HCT116 (cell line): ENCODE results near the gene ZNF74. TPM values are rescaled to one million over a fixed set of nuclear protein-coding genes. Genes with fewer than 3 reads are reported as not detected.

Source experiments
- ATAC-seq: fragments of 200-7000 bp; cut with Tn5 transposase; 2 replicates; pipeline ENCODE4 v1.9.1; 2020; ENCODE audit warnings: mild to moderate bottlenecking, moderate library complexity
- BruUV-seq: library from RNA; stranded (reverse); fragments of 400-500 nt; replicated peaks from 2 replicates; lab custom pipeline; 2021; lab: Mats Ljungman, UMichigan
- CTCF ChIA-PET: fragments of 300-600 bp; sonication (Branson Sonifier 250); formaldehyde crosslinking; loops from one replicate; lab custom pipeline; 2021; ENCODE audit warnings: antibody characterized with exemption; lab: Charles Lee
- POLR2A ChIA-PET: fragments of 300-600, 350-600 bp; sonication (Branson Sonifier 250); formaldehyde crosslinking; loops from one replicate; lab custom pipeline; 2021; ENCODE audit warnings: antibody characterized with exemption; lab: Charles Lee
- RAD21 ChIA-PET, 2 experiments: fragments of 300-600 bp; sonication (Branson Sonifier 250); formaldehyde crosslinking; loops; one replicate each; lab custom pipeline; 2023; ENCODE audit warnings: low total read pairs in 2 of 2; ENCODE audit not compliant: uncharacterized antibody in 2 of 2, unreplicated experiment in 2 of 2, low non-redundant PET in 1 of 2; lab: Charles Lee
- DNase-seq: peaks from one replicate; pipeline ENCODE4 v3.0.0-alpha.2; 2010; ENCODE audit warnings: low read depth, low spot score
- H2AFZ ChIP-seq: fragments of 200-600 bp; shearing (Covaris generic), sonication (generic); 2 replicates; pipeline ENCODE4 v1.6.1; 2017; ENCODE audit warnings: low read depth, mixed run types, mixed read lengths, antibody characterized with exemption, low read length; ENCODE audit not compliant: poor library complexity, severe bottlenecking
- H3K27ac ChIP-seq: 2 replicates; pipeline ENCODE4 v1.5.1; 2012; ENCODE audit warnings: low read depth, low read length
- H3K27me3 ChIP-seq: fragments of 200-600 bp; sonication (generic); 2 replicates; pipeline ENCODE4 v1.6.1; 2016; ENCODE audit warnings: mixed run types, low read length, mixed read lengths; ENCODE audit not compliant: insufficient read depth
- H3K36me3 ChIP-seq, 2 experiments: fragments of 200-500 bp in 1 of 2; fragments of 200-600 bp in 1 of 2; sonication (Bioruptor generic) in 1 of 2; sonication (generic) in 1 of 2; 2 replicates each; pipeline versions ENCODE4 v1.5.1 to v1.6.1; 2014 to 2016; ENCODE audit warnings: low read length in 2 of 2, inconsistent platforms in 1 of 2, mixed read lengths in 1 of 2, mixed run types in 1 of 2; ENCODE audit not compliant: insufficient read depth in 2 of 2, control insufficient read depth in 1 of 2
- H3K4me1 ChIP-seq, 2 experiments: fragments of 200-600 bp in 1 of 2; sonication (generic) in 1 of 2; 2 replicates each; pipeline versions ENCODE4 v1.5.1 to v1.6.1; 2012 to 2017; ENCODE audit warnings: low read length in 2 of 2, inconsistent platforms in 1 of 2, mild to moderate bottlenecking in 1 of 2, mixed read lengths in 1 of 2, mixed run types in 1 of 2, moderate library complexity in 1 of 2; ENCODE audit not compliant: insufficient read depth in 2 of 2, control insufficient read depth in 1 of 2
- H3K4me2 ChIP-seq: fragments of 200-600 bp; sonication (generic); 2 replicates; pipeline ENCODE4 v1.6.1; 2017; ENCODE audit warnings: mixed run types, low read length, mixed read lengths
- H3K4me3 ChIP-seq, 2 experiments: fragments of 200-600 bp in 1 of 2; sonication (generic) in 1 of 2; replicated peaks in 1 of 2; 2 replicates each; pipeline ENCODE4 v1.5.1; 2011 to 2016; ENCODE audit warnings: low read length in 2 of 2, control low read depth in 1 of 2, low read depth in 1 of 2, mild to moderate bottlenecking in 1 of 2, mixed read lengths in 1 of 2, mixed run types in 1 of 2
- H3K79me2 ChIP-seq: fragments of 200-600 bp; sonication (generic); 2 replicates; pipeline ENCODE4 v1.6.1; 2017; ENCODE audit warnings: mild to moderate bottlenecking, mixed run types, low read length, moderate library complexity, mixed read lengths; ENCODE audit not compliant: insufficient read depth
- H3K9ac ChIP-seq: fragments of 200-600 bp; sonication (generic); 2 replicates; pipeline ENCODE4 v1.6.1; 2016; ENCODE audit warnings: low read length, mixed read lengths
- H3K9me2 ChIP-seq: fragments of 200-600 bp; sonication (generic), shearing (Covaris generic); 2 replicates; pipeline ENCODE4 v1.6.1; 2017; ENCODE audit warnings: mixed run types, mild to moderate bottlenecking, moderate library complexity; ENCODE audit not compliant: insufficient read depth
- H3K9me3 ChIP-seq, 2 experiments: fragments of 200-500 bp in 1 of 2; fragments of 200-600 bp in 1 of 2; sonication (Bioruptor generic) in 1 of 2; sonication (generic) in 1 of 2; 2 replicates each; pipeline ENCODE4 v1.6.1; 2014 to 2017; ENCODE audit warnings: low read length in 2 of 2, mixed read lengths in 2 of 2, inconsistent platforms in 1 of 2, low read depth in 1 of 2, mild to moderate bottlenecking in 1 of 2, mixed run types in 1 of 2, moderate library complexity in 1 of 2; ENCODE audit not compliant: control insufficient read depth in 1 of 2, insufficient read depth in 1 of 2
- H4K20me1 ChIP-seq: fragments of 200-600 bp; sonication (generic), shearing (Covaris generic); 2 replicates; pipeline ENCODE4 v1.6.1; 2017; ENCODE audit warnings: mixed run types, mild to moderate bottlenecking, moderate library complexity; ENCODE audit not compliant: insufficient read depth
- CTCF ChIP-seq, 3 experiments: fragments of 200-600 bp in 1 of 3; sonication (generic) in 1 of 3; IDR thresholded peaks in 2 of 3; conservative IDR thresholded peaks in 1 of 3; 2 replicates each; pipeline ENCODE4 v1.5.1; 2012 to 2017; ENCODE audit warnings: low read depth in 2 of 3, low read length in 2 of 3, antibody characterized with exemption in 1 of 3, borderline replicate concordance in 1 of 3, control low read depth in 1 of 3, mild to moderate bottlenecking in 1 of 3, mixed read lengths in 1 of 3, mixed run types in 1 of 3, moderate library complexity in 1 of 3; ENCODE audit not compliant: insufficient read depth in 1 of 3
- EGR1 ChIP-seq: IDR thresholded peaks from 2 replicates; pipeline ENCODE4 v1.6.1; 2012; ENCODE audit warnings: low read depth
- FOSL1 ChIP-seq: IDR thresholded peaks from 2 replicates; pipeline ENCODE4 v1.6.1; 2012; ENCODE audit warnings: low read depth
- JUND ChIP-seq: IDR thresholded peaks from 2 replicates; pipeline ENCODE4 v1.6.1; 2012
- MAX ChIP-seq: IDR thresholded peaks from 2 replicates; pipeline ENCODE4 v1.6.1; 2012
- POLR2A ChIP-seq: IDR thresholded peaks from 2 replicates; pipeline ENCODE4 v1.7.0; 2011; ENCODE audit warnings: borderline replicate concordance; ENCODE audit not compliant: insufficient read depth, insufficient read length; ENCODE audit errors: extremely low read depth
- SIN3A ChIP-seq: IDR thresholded peaks from 2 replicates; pipeline ENCODE4 v1.6.1; 2012; ENCODE audit warnings: low read depth
- SRF ChIP-seq: IDR thresholded peaks from 2 replicates; pipeline ENCODE4 v1.6.1; 2012; ENCODE audit warnings: low read depth
- YY1 ChIP-seq: IDR thresholded peaks from 2 replicates; pipeline ENCODE4 v1.6.1; 2011; ENCODE audit warnings: low read length, low read depth, moderate library complexity, mild to moderate bottlenecking; ENCODE audit not compliant: insufficient replicate concordance; ENCODE audit errors: extremely low read depth
- intact Hi-C: fragments of 100-400 bp; cut with micrococcal nuclease; formaldehyde crosslinking; loops from 2 replicates; pipeline ENCODE4 v1.10.0; 2022
- total RNA-seq: library from RNA; stranded (reverse); gene quantifications from one replicate; pipeline ENCODE4 v1.2.1, GENCODE V29; 2021; ENCODE audit not compliant: unreplicated experiment
- TF ChIP-seq, protein P1 (sequence below): IDR thresholded peaks from 2 replicates; pipeline ENCODE4 v1.6.1; 2012; ENCODE audit warnings: low read depth

ZNF74 gene
- total RNA-seq, 1 experiment from 2014 or later, result 15.4 TPM

GRCh38 chr22:20434264-20434751 is 40.4 kb downstream of the ZNF74 start:
- Histone ChIP-seq H2AFZ (no peak overlapping the region), H3K9ac (no peak overlapping the region), H3K27me3 (no peaks in the 10 kb centered on the region), H3K9me3 (no peaks in the 10 kb centered on the region), H3K4me1 (peaks cover 12 to 26% of the 10 kb centered on the region in 2 experiments), H3K4me3 (no peak overlapping the region), H3K4me2 (no peak overlapping the region), H4K20me1 (no peaks in the 10 kb centered on the region), H3K36me3 (no peaks in the 10 kb centered on the region), H3K79me2 (no peaks in the 10 kb centered on the region), H3K27ac (no peak overlapping the region), H3K9me2 (no peaks in the 10 kb centered on the region)
- BruUV-seq, result no TSS peak
- CTCF ChIA-PET, result interaction anchor here (0.6 to 1.2 kb wide), 2 partner anchors 16 to 22 kb away, joined by 3 to 4 read pairs; no protein-coding TSS in a partner anchor
- RAD21 ChIA-PET, result interaction anchor here in 1 of 2 experiments (0.6 kb wide), 1 partner anchor 16 kb away, joined by 3 read pairs; no protein-coding TSS in a partner anchor
- ATAC-seq, result no peak
- intact Hi-C loops, result no loop called here
- DNase-seq, result no peak
- POLR2A ChIA-PET, result no interaction called here
- TF ChIP-seq SIN3A (no peak), MAX (no peak), FOSL1 (no peak), JUND (no peak), POLR2A (no peak)

- H3K27ac ChIP-seq, result no peak overlapping the region
- H3K9ac ChIP-seq, result no peak overlapping the region
- H3K9me2 ChIP-seq, result no peaks in the 10 kb centered on the region
- H3K4me2 ChIP-seq, result no peak overlapping the region
- RAD21 ChIA-PET, result interaction anchor here in 1 of 2 experiments (0.6 kb wide), 1 partner anchor 16 kb away, joined by 3 read pairs; no protein-coding TSS in a partner anchor
- CTCF ChIA-PET, result interaction anchor here (0.6 kb wide), 1 partner anchor 16 kb away, joined by 4 read pairs; no protein-coding TSS in a partner anchor
- no peaks in the 10 kb centered on the region for H3K27me3 ChIP-seq
- no peaks in the 10 kb centered on the region for H3K79me2 ChIP-seq
- no peak for ATAC-seq
- no peaks in the 10 kb centered on the region for H3K36me3 ChIP-seq
- no peaks in the 10 kb centered on the region for H4K20me1 ChIP-seq
- no peak for DNase-seq
- BruUV-seq, result no TSS peak
- no peak overlapping the region for H3K4me3 ChIP-seq
- H2AFZ ChIP-seq, result no peak overlapping the region
- no peaks in the 10 kb centered on the region for H3K9me3 ChIP-seq
- peaks cover 9 to 22% of the 10 kb centered on the region in 2 experiments for H3K4me1 ChIP-seq
- no peak for TF ChIP-seq CTCF (IDR thresholded peaks at IDR 0.05 in 2 of 3, conservative IDR thresholded peaks at IDR 0.05 in 1 of 3; ENCODE audit: borderline replicate concordance in 1 of 3, insufficient read depth in 1 of 3, low read depth in 2 of 3, low read length in 2 of 3)
- no peak for TF ChIP-seq EGR1
- no peak for TF ChIP-seq YY1
- no peak for TF ChIP-seq SRF
- TF ChIP-seq, protein P1, sequence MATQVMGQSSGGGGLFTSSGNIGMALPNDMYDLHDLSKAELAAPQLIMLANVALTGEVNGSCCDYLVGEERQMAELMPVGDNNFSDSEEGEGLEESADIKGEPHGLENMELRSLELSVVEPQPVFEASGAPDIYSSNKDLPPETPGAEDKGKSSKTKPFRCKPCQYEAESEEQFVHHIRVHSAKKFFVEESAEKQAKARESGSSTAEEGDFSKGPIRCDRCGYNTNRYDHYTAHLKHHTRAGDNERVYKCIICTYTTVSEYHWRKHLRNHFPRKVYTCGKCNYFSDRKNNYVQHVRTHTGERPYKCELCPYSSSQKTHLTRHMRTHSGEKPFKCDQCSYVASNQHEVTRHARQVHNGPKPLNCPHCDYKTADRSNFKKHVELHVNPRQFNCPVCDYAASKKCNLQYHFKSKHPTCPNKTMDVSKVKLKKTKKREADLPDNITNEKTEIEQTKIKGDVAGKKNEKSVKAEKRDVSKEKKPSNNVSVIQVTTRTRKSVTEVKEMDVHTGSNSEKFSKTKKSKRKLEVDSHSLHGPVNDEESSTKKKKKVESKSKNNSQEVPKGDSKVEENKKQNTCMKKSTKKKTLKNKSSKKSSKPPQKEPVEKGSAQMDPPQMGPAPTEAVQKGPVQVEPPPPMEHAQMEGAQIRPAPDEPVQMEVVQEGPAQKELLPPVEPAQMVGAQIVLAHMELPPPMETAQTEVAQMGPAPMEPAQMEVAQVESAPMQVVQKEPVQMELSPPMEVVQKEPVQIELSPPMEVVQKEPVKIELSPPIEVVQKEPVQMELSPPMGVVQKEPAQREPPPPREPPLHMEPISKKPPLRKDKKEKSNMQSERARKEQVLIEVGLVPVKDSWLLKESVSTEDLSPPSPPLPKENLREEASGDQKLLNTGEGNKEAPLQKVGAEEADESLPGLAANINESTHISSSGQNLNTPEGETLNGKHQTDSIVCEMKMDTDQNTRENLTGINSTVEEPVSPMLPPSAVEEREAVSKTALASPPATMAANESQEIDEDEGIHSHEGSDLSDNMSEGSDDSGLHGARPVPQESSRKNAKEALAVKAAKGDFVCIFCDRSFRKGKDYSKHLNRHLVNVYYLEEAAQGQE, result no peak
- no peak for TF ChIP-seq JUND
- intact Hi-C loops, result no loop called here
- POLR2A ChIA-PET, result no interaction called here
These were observed 40.8 kb downstream of the ZNF74 start for GRCh38 chr22:20434773-20435172.
